B cell (primary cell): Measurements from ENCODE around the gene ENOX1.

ENCODE experiments used
- EZH2 ChIP-seq: IDR thresholded peaks from 2 replicates; pipeline ENCODE4 v1.6.1; 2012; ENCODE audit warnings: borderline replicate concordance, low read depth, mild to moderate bottlenecking, moderate library complexity, low read length; ENCODE audit not compliant: insufficient read depth, poor library complexity, severe bottlenecking
- TF ChIP-seq, protein P1 (sequence below): fragments of 200-600 bp; IDR thresholded peaks from one replicate; pipeline ENCODE4 v1.8.0; 2022; ENCODE audit warnings: antibody characterized with exemption, mild to moderate bottlenecking

DNA sequence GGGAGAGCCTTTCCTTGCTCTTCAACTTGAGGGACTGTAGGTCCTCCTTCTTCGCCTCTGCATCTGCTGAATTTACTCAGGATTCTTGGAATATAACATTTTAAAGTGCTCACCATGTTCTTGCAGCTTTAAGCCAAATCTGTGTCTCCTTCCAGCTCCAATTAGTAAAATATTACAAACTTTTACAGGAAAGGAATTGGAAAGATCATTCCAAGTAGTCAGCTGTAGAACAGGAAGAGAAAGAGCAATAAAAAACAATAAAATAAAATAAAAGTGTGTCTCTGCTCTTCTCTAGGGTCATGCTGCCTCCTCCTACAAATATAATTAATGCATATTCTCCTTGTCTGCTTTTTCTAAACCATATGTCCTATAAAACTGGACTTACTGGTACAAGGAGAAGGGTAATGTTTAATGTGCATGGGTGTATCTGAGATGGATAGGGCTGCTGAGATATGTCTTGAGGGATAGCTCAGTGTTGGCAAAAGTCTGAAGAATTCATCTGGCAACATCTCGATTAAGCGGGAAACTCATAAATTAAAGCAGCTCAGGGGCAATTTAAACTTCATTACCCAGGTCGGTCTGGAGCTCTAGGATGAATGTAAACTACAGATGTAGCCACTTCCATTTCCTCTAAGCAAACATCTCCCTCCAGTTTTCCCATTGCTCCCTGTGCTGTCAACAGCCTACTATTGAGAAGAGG lies 25.0 kb downstream of the ENOX1 start:
- TF ChIP-seq, protein P1, sequence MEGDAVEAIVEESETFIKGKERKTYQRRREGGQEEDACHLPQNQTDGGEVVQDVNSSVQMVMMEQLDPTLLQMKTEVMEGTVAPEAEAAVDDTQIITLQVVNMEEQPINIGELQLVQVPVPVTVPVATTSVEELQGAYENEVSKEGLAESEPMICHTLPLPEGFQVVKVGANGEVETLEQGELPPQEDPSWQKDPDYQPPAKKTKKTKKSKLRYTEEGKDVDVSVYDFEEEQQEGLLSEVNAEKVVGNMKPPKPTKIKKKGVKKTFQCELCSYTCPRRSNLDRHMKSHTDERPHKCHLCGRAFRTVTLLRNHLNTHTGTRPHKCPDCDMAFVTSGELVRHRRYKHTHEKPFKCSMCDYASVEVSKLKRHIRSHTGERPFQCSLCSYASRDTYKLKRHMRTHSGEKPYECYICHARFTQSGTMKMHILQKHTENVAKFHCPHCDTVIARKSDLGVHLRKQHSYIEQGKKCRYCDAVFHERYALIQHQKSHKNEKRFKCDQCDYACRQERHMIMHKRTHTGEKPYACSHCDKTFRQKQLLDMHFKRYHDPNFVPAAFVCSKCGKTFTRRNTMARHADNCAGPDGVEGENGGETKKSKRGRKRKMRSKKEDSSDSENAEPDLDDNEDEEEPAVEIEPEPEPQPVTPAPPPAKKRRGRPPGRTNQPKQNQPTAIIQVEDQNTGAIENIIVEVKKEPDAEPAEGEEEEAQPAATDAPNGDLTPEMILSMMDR = no peak
- no peak for TF ChIP-seq EZH2
